IPS-11a (cell line): Measurements from ENCODE around the gene FUS.
"Not testable (repeated sequence)": the region's sequence is repeated elsewhere in the genome, so short reads cannot be mapped to it uniquely, and the experiment has no call there.

Experiments
- H3K4me3 ChIP-seq: one replicate; pipeline ENCODE4 v1.5.1; 2013; ENCODE audit warnings: low read depth, low read length, control low read depth

Gene FUS

DNA sequence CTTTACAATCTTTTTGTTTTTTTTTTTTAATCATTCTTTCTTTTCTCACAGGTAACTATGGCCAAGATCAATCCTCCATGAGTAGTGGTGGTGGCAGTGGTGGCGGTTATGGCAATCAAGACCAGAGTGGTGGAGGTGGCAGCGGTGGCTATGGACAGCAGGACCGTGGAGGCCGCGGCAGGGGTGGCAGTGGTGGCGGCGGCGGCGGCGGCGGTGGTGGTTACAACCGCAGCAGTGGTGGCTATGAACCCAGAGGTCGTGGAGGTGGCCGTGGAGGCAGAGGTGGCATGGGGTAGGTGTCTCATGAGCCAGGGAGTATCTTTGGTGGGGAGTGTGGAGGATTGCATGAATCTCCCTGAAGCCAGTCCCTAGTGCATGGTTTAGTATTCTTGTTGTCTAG is 4.9 kb downstream of the FUS start:
- no peak overlapping the region for H3K4me3 ChIP-seq

DNA sequence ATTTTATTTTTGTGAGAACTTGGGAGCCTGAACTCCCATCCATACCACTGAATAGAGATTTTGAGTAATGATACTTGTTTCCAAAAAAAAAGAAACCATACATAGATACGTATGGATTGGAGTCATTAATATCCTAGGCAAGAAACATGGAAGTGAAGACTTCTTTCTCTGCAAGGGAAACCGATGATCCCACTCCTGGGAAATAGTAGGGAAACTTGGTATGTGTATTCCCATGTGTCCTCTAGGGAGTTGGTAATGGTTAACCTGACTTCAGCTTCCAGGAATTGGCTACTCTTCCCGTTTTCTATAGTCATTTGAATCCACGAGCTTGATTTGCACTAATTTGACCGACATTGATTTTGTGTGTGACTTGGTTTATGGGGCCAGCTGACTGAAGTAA is 5.4 kb downstream of the FUS start:
- H3K4me3 ChIP-seq: no peak overlapping the region

- no peak overlapping the region for H3K4me3 ChIP-seq
Observed at GRCh38 chr16:31186176-31186575, 6.2 kb downstream of the FUS start.

DNA sequence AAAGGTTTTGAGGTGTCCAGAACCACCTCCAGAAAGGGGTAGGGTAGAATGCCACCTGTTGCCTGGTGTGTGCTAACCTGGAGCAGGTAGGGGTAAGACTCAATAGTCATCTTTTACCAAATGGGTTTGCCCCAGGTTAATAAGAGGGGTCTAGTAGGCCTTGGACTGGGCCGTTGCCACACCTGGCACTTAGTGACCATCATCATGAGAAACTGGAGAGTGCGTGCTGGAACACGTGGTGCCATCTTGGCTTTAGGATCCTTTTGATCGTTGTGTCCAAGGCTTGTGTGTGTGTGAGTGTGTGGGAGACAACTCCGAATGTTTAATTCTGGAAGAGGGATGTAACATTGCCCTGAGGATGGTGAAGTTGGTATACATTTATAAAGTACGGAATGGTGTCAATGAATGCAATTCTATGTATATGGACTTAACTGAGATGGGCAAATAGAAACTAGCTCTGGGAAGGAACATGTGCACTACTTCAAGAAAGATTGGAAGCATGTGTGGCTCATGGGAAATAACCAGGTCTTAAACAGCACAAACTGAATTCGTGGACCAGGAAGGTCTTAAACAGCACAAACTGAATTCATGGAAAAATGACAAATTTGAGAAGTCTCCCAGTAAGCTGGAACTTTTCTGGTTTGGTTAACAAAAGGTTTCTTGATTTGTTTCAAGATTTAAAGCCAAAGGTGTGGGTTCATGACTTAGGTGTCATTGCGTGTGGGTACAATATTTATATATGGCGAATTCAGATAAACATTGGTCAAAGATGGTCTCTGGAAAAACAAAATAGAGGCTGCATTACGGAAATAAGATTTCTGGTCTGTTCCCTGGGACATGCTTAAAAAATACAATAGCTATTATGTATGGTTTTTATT is 7.2 kb downstream of the FUS start:
- no peak overlapping the region for H3K4me3 ChIP-seq

DNA sequence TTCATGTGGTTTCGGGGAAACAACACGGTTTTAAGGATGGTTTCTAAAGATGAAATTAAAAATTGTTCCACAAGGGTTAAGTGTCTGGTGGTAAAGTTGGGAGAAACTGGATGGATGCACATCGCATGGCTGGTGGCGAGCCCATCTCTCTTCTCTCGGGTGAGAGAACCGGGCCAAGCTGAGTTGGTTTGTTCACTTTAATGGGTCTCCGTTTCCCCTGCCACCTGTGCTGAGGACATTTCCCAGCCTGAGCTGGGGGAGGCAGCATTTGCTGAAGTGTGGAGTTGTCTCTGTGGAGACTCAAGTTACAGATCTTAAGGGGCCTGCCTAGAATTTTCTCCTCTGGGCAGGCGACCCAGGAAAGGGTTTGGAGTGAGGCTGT is 7.9 kb downstream of the FUS start:
- H3K4me3 ChIP-seq: no peak overlapping the region

DNA sequence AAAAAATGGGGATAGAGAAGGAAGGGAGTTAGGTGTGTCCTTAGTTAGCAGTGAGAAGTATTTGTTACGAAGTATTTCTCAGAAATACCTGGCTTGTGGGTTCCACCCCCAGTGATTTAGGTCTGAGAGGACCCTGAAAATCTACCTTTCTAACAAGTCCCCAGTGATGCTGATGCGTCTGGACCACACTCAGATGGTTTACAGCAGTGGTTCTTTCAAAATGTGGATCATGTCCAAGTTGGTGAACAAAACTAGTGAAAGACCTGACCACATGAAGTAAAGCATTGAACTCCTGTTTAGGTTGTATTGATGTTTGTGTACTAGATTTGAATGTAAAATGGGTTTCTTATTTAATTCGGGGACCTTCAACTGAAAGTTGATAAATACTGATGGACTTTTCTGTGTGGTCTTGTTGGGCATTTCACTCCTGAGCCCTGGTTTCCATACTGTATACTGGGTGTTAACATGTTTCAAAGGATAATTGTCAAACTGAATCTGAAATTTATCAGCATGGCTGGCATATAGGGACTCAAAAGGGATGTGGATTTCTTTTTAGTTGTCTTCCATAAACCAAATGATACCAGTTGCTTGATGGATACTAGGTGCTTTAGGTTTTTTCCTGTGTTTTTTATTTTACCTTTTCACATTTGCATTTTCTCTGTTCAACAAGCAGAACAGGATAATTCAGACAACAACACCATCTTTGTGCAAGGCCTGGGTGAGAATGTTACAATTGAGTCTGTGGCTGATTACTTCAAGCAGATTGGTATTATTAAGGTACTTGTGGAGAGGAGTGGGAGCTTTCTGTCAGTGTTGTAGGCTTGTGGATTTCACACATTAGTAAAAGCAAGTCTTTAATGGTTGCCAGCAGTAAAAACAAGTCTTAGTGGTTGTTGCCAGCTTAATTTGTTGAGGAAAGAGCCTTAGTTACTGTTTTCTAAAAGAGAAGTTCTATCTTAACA is 8.8 kb downstream of the FUS start:
- H3K4me3 ChIP-seq: no peak overlapping the region

DNA sequence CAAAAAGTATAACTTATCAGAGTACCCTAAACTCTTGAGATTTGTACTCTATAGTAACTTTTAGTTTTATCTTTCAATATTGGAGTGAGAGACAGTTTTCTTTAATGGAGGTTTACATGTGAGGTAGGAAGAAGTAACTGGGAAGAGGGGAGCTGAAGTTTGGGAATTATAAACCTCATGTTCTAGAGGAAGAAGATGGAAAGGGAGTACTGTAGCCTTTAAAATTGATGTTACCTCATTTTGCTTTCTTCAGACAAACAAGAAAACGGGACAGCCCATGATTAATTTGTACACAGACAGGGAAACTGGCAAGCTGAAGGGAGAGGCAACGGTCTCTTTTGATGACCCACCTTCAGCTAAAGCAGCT is 9.5 kb downstream of the FUS start:
- H3K4me3 ChIP-seq: no peak overlapping the region

- no peak overlapping the region for H3K4me3 ChIP-seq
Observed at GRCh38 chr16:31190061-31190460, 10.1 kb downstream of the FUS start.

DNA sequence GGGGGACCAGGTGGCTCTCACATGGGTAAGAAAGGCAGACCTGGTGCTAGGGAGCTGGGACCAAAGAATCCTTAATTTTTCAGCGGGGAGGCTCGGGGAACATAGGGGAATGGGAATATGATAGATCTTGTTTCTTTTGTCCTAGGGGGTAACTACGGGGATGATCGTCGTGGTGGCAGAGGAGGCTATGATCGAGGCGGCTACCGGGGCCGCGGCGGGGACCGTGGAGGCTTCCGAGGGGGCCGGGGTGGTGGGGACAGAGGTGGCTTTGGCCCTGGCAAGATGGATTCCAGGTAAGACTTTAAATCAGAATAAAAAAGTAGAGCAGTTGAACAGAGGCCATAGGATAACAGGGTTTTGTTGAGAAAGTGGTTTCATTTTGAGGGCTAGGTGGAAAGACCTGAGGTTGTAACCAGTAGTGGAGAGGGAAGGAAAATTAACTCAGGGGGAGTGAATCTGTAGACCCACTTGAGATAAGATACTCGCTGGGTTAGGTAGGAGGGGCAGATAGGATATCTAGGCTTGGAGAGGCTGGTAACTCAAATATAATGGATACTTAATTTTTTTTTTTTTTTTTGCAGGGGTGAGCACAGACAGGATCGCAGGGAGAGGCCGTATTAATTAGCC is 11.0 kb downstream of the FUS start:
- no peak overlapping the region for H3K4me3 ChIP-seq

GRCh38 chr16:31191697-31192428 is 11.9 kb downstream of the FUS start:
- H3K4me3 ChIP-seq: no peak overlapping the region

- no peak overlapping the region for H3K4me3 ChIP-seq
Observed at GRCh38 chr16:31192856-31193642, 13.1 kb downstream of the FUS start.

DNA sequence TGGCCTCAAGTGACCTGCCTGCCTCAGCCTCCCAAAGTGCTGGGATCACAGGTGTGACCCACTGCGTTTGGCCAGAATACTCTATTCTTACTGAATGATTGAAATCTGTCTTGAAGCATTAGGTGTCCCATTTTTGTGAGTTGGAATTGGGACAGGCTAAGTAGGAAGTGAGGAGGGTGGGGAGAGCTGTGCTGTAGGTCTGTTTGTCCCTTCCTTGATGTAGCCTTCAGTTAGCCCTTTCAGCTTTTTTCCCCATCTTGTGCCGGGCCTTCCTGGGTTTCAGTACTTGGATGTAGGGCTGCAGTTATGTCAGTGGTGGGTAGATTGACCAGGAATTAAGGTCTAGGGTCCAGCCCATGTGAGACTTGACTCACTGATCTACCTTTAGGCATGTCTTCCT is 13.9 kb downstream of the FUS start:
- H3K4me3 ChIP-seq: no peak overlapping the region

DNA sequence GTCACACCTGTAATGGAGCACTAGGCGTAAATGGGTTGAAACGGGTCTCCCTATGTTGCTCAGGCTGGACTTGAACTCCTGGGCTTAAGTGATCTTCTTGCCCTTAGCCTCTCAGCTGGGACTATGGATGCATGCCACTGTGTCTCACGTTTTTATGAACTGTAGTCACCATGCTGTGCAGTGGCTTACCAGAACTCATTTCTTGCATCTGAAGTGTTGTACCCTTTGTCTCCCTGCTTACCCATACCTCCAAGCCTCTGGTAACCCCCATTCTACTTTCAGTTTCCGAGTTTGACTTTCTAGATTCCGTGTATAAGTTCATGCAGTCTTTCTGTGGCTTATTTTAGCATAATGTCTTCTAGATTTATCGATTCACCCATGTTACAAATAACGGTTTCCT is 15.0 kb downstream of the FUS start:
- no peak overlapping the region for H3K4me3 ChIP-seq

DNA sequence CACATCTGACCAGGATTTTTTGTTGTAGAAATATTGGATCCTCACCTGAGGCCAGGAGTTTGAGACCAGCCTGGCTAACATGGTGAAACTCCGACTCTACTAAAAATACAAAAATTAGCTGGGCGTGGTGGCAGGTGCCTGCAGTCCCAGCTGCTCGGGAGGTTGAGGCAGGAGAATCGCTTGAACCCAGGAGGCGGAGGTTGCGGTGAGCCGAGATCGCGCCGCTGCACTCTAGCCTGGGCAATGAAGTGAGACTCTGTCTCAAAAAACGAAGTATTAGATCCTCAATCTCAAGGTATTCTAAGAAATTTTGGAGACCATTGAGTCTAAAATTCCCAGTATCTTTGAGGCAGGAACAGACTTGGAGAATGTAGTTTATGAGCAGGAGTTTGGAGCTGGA is 15.9 kb downstream of the FUS start:
- H3K4me3 ChIP-seq: not testable (repeated sequence)

- no peak overlapping the region for H3K4me3 ChIP-seq
Observed at GRCh38 chr16:31196324-31197088, 16.6 kb downstream of the FUS start.

GRCh38 chr16:31198207-31198882 is 18.4 kb downstream of the FUS start:
- no peak overlapping the region for H3K4me3 ChIP-seq

DNA sequence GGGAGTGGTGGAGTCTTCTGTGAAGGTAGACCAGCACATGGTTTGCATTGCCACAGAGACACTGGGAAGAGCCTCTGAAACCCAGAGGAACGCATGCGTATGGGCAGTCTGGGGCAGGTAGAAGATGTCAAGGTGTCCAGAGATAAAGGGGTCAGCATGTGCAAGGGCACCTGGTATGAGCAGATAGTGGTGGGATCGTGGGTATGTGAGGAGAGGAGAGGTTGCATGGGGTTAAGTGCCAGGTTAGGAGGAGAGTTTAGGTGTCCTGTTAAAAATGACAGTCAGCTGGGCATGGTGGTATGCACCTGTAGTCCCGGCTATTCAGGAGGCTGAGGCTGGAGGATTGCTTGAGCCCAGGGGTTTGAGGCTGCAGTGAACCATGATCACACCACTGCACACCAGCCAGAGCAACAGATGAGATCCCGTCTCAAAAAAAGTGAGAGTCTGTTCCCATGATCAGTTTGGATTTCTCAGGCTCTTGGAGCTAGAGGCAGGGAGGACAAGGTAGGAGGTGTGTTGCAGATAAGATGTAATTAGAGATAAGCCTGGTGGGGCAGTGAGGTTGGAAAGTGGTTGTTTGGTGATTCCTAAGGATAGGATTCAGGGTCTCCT is 19.6 kb downstream of the FUS start:
- H3K4me3 ChIP-seq: no peak overlapping the region

DNA sequence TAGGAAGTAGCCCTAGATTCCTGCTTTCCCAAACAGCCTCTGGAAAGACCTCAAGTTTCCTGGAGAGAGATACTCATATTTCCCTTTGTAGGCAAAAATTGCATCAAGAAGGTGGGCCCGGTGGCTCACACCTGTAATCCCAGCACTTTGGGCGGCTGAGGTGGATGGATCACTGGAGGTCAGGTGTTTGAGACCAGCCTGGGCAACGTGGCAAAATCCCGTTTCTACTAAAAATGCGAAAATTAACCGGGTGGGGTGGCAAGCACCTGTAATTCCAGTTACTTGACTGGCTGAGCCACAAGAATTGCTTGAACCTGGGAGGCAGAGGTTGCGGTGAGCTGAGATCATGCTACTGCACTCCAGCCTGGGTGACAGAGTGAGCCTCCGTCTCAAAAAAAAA is 20.2 kb downstream of the FUS start:
- H3K4me3 ChIP-seq: not testable (repeated sequence)
